LHCN-M2 (cell line): ENCODE data around the gene ADD2. TPM values are rescaled to one million over a fixed set of nuclear protein-coding genes. Genes with fewer than 3 reads are reported as not detected.

ENCODE experiments used
- total RNA-seq: library from RNA; depleted of rRNA; stranded (reverse); fragments of >200 nt; gene quantifications from 2 replicates; pipeline ENCODE4 v1.2.3, GENCODE V29; 2014; rRNA removed

ADD2 gene
- total RNA-seq, 1 experiment from 2014 or later = not detected

Other genes with a start within 250 kb of the ADD2 start
- not detected in 2 replicates for gene TGFA, start 214.4 kb downstream of the ADD2 start, total RNA-seq
- gene FIGLA, start 22.4 kb upstream of the ADD2 start, total RNA-seq = not detected in 2 replicates
- gene CLEC4F, start 52.4 kb upstream of the ADD2 start, total RNA-seq = not detected in 2 replicates
- gene CD207, start 67.6 kb upstream of the ADD2 start, total RNA-seq = not detected in 2 replicates
- gene VAX2, start 132.4 kb upstream of the ADD2 start, total RNA-seq = 5.4 and 9.8 TPM in 2 replicates
- gene ATP6V1B1, start 167.7 kb upstream of the ADD2 start, total RNA-seq = 0.90 and 2.0 TPM in 2 replicates
- gene ANKRD53, start 210.4 kb upstream of the ADD2 start, total RNA-seq = 0.11 and 0.83 TPM in 2 replicates
- 61.9 and 76.6 TPM in 2 replicates for gene TEX261, start 226.7 kb upstream of the ADD2 start, total RNA-seq